Osteoblast (primary cell): ENCODE data around the gene TBCEL. TPM values are rescaled to one million over a fixed set of nuclear protein-coding genes. Genes with fewer than 3 reads are reported as not detected.

Source experiments
- DNase-seq: peaks from one replicate; pipeline ENCODE4 v3.0.0; 2011; ENCODE audit warnings: low spot score, mixed read lengths; ENCODE audit not compliant: insufficient read length; ENCODE audit errors: missing footprints
- H2AFZ ChIP-seq: 2 replicates; pipeline ENCODE4 v1.6.0; 2011; ENCODE audit warnings: mild to moderate bottlenecking, low read length
- H3K27ac ChIP-seq: 2 replicates; pipeline ENCODE4 v1.5.1; 2011; ENCODE audit warnings: mild to moderate bottlenecking, low read depth, low read length, moderate library complexity
- H3K27me3 ChIP-seq: 2 replicates; pipeline ENCODE4 v1.6.0; 2012; ENCODE audit warnings: mild to moderate bottlenecking, control low read depth, inconsistent platforms, low read length, moderate library complexity; ENCODE audit not compliant: insufficient read depth
- H3K36me3 ChIP-seq: 2 replicates; pipeline ENCODE4 v1.5.1; 2011; ENCODE audit warnings: mild to moderate bottlenecking, low read length, control low read depth, moderate library complexity; ENCODE audit not compliant: insufficient read depth
- H3K4me1 ChIP-seq: 2 replicates; pipeline ENCODE4 v1.5.1; 2011; ENCODE audit warnings: mild to moderate bottlenecking, low read length, control low read depth, moderate library complexity; ENCODE audit not compliant: insufficient read depth
- H3K4me2 ChIP-seq: 2 replicates; pipeline ENCODE4 v1.6.0; 2011; ENCODE audit warnings: mild to moderate bottlenecking, low read length; ENCODE audit not compliant: insufficient read depth
- H3K4me3 ChIP-seq: fragments of 200-600 bp; sonication (generic); 3 replicates; pipeline ENCODE4 v1.5.1; 2012; ENCODE audit warnings: mild to moderate bottlenecking, low read length, inconsistent platforms; ENCODE audit not compliant: insufficient read depth
- H3K79me2 ChIP-seq: 2 replicates; pipeline ENCODE4 v1.6.0; 2012; ENCODE audit warnings: mild to moderate bottlenecking, low read length, control low read depth, inconsistent platforms; ENCODE audit not compliant: insufficient read depth
- H3K9me3 ChIP-seq: 2 replicates; pipeline ENCODE4 v1.5.1; 2011; ENCODE audit warnings: low read depth, low read length, control low read depth
- H4K20me1 ChIP-seq: 2 replicates; pipeline ENCODE4 v1.6.0; 2012; ENCODE audit warnings: mild to moderate bottlenecking, low read length, control low read depth; ENCODE audit not compliant: insufficient read depth
- total RNA-seq: library from RNA; depleted of rRNA; stranded (reverse); fragments of >200 nt; gene quantifications from 2 replicates; pipeline ENCODE4 v1.2.3, GENCODE V29; 2012
- TF ChIP-seq, protein P1 (sequence below): IDR thresholded peaks from 2 replicates; pipeline ENCODE4 v1.5.1; 2011; ENCODE audit warnings: mild to moderate bottlenecking, low read depth, low read length, moderate library complexity; ENCODE audit errors: extremely low read depth

TBCEL gene
- total RNA-seq, 1 donor, result 41.6 TPM

GRCh38 chr11:120998581-120998980 lies 25.3 kb upstream of the TBCEL start:
- Histone ChIP-seq H3K9me3 (no peaks in the 10 kb centered on the region), H3K79me2 (no peaks in the 10 kb centered on the region), H3K27me3 (no peaks in the 10 kb centered on the region), H3K4me2 (no peak overlapping the region), H2AFZ (no peak overlapping the region), H3K36me3 (no peaks in the 10 kb centered on the region), H3K4me1 (no peaks in the 10 kb centered on the region), H4K20me1 (no peaks in the 10 kb centered on the region), H3K27ac (no peak overlapping the region), H3K4me3 (no peak overlapping the region)
- DNase-seq, result no peak
- TF ChIP-seq, protein P1, sequence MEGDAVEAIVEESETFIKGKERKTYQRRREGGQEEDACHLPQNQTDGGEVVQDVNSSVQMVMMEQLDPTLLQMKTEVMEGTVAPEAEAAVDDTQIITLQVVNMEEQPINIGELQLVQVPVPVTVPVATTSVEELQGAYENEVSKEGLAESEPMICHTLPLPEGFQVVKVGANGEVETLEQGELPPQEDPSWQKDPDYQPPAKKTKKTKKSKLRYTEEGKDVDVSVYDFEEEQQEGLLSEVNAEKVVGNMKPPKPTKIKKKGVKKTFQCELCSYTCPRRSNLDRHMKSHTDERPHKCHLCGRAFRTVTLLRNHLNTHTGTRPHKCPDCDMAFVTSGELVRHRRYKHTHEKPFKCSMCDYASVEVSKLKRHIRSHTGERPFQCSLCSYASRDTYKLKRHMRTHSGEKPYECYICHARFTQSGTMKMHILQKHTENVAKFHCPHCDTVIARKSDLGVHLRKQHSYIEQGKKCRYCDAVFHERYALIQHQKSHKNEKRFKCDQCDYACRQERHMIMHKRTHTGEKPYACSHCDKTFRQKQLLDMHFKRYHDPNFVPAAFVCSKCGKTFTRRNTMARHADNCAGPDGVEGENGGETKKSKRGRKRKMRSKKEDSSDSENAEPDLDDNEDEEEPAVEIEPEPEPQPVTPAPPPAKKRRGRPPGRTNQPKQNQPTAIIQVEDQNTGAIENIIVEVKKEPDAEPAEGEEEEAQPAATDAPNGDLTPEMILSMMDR, result no peak

DNA sequence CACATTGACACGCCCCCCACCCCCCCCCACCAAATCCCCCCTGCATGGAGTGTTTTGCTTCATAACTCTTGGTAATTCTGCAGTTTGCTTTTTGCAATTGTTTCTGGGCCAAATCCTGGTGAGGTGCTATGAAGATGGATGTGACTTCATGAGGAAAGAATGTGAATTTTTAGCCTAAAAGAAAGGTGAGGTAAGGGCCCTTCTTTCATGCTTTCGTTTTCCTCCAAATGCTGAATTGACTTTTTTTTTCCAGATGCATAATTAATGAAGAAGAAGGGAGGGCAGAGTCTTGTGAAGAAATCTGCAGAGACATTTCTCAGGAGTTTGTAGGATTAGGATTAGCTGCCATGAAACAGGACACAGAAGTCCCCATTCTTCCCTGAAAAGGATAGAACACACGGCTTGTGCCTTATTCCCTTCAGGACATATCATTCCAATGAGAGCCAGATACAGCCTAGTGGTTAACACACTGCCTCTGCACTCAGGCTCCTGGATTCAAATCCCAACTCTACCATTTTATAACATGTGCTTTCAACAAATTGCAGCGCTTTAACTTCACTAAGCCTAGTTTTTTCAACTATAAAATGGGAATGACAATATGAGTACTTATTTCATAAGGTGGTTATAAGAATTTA lies 19.6 kb upstream of the TBCEL start:
- H3K36me3 ChIP-seq, result no peaks in the 10 kb centered on the region
- no peaks in the 10 kb centered on the region for H3K27me3 ChIP-seq

DNA sequence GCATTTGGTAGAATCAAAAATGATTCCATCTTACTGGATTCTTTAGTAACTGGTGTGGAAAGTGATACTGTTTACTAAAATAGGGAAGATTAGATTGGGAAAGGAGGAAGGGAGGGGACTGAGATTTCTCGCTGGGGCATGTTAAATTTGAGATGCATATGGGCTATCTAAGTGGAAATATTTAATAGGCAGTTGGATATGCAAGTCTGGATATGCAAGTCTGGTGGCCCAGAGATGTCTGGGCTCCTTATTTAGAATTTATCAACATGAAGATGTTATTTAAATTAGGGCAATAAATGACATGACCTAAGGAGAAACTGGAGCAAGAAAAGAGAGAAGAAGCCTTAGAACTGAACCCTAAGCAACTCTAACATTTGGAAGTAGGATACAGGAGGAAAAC lies 17.0 kb upstream of the TBCEL start:
- no peaks in the 10 kb centered on the region for H3K27me3 ChIP-seq
- no peaks in the 10 kb centered on the region for H3K4me1 ChIP-seq
- H3K27ac ChIP-seq, result no peak overlapping the region
- H3K4me3 ChIP-seq, result no peak overlapping the region
- H2AFZ ChIP-seq, result no peak overlapping the region
- TF ChIP-seq, protein P1, result no peak
- no peaks in the 10 kb centered on the region for H4K20me1 ChIP-seq
- H3K9me3 ChIP-seq, result no peaks in the 10 kb centered on the region
- no peak for DNase-seq
- H3K36me3 ChIP-seq, result no peaks in the 10 kb centered on the region
- no peak overlapping the region for H3K4me2 ChIP-seq
- no peaks in the 10 kb centered on the region for H3K79me2 ChIP-seq

More for the DNA sequence above, 19.6 kb upstream of the TBCEL start:
- DNase-seq, result no peak
- no peak overlapping the region for H3K4me2 ChIP-seq
- no peaks in the 10 kb centered on the region for H3K79me2 ChIP-seq
- no peak overlapping the region for H2AFZ ChIP-seq
- H3K4me3 ChIP-seq, result no peak overlapping the region
- no peak overlapping the region for H3K27ac ChIP-seq
- TF ChIP-seq, protein P1, result no peak
- no peaks in the 10 kb centered on the region for H3K4me1 ChIP-seq
- no peaks in the 10 kb centered on the region for H4K20me1 ChIP-seq
- no peaks in the 10 kb centered on the region for H3K9me3 ChIP-seq

GRCh38 chr11:121008551-121008950 lies 15.4 kb upstream of the TBCEL start:
- DNase-seq, result no peak
- TF ChIP-seq, protein P1, result no peak
- H2AFZ ChIP-seq, result no peak overlapping the region
- H3K4me2 ChIP-seq, result no peak overlapping the region
- no peak overlapping the region for H3K4me3 ChIP-seq
- no peaks in the 10 kb centered on the region for H3K79me2 ChIP-seq
- H4K20me1 ChIP-seq, result no peaks in the 10 kb centered on the region
- H3K27me3 ChIP-seq, result no peaks in the 10 kb centered on the region
- H3K9me3 ChIP-seq, result no peaks in the 10 kb centered on the region
- H3K4me1 ChIP-seq, result no peaks in the 10 kb centered on the region
- no peak overlapping the region for H3K27ac ChIP-seq
- H3K36me3 ChIP-seq, result no peaks in the 10 kb centered on the region
